Uterus (tissue), 4 donors: ENCODE data around the gene MAMDC2. TPM values are rescaled to one million over a fixed set of nuclear protein-coding genes. Genes with fewer than 3 reads are reported as not detected.
A peak's percentile ranks its signal among the peaks of the same experiment; 100 is the strongest.

Experiments
- DNase-seq, 2 donors: peaks; one replicate each; pipeline ENCODE4 v3.0.0-alpha.2; 2019 to 2020
- H3K27ac ChIP-seq, 2 donors: fragments of 200-600 bp; sonication (generic); 1 replicate in 1 of 2; 2 replicates in 1 of 2; pipeline ENCODE4 v1.5.1; 2016 to 2018
- H3K27me3 ChIP-seq, 2 donors: fragments of 200-600 bp; sonication (generic); one replicate each; pipeline ENCODE4 v1.5.1; 2018 to 2019; ENCODE audit warnings: control low read depth in 1 of 2
- H3K36me3 ChIP-seq, 2 donors: fragments of 200-600 bp; sonication (generic); one replicate each; pipeline ENCODE4 v1.5.1; 2019; ENCODE audit warnings: control low read depth in 1 of 2
- H3K4me1 ChIP-seq, 2 donors: fragments of 200-600 bp; sonication (generic); one replicate each; pipeline ENCODE4 v1.5.1; 2018 to 2019; ENCODE audit warnings: control low read depth in 1 of 2
- H3K4me3 ChIP-seq, 2 donors: fragments of 200-600 bp; sonication (generic); 1 replicate in 1 of 2; 2 replicates in 1 of 2; pipeline ENCODE4 v1.5.1; 2018 to 2019; ENCODE audit warnings: mild to moderate bottlenecking in 1 of 2
- H3K9me3 ChIP-seq, 2 donors: fragments of 200-600 bp; sonication (generic); one replicate each; pipeline ENCODE4 v1.5.1; 2019; ENCODE audit warnings: control low read depth in 1 of 2
- CTCF ChIP-seq, 4 experiments: fragments of 200-600 bp in 2 of 4; fragments of 450-650 bp in 2 of 4; sonication (generic) in 2 of 4; IDR thresholded peaks; one replicate each; pipeline ENCODE4 v1.5.1; 2016 to 2019; ENCODE audit warnings: antibody characterized with exemption in 4 of 4, mild to moderate bottlenecking in 2 of 4, moderate library complexity in 1 of 4
- POLR2A ChIP-seq, 2 donors: fragments of 450-650 bp; IDR thresholded peaks; one replicate each; pipeline ENCODE4 v1.6.1; 2016; ENCODE audit warnings: antibody characterized with exemption in 2 of 2, mild to moderate bottlenecking in 1 of 2, moderate library complexity in 1 of 2
- intact Hi-C: fragments of 100-400 bp; cut with DNase I; formaldehyde crosslinking; loops from one replicate; pipeline ENCODE4 v1.15.1; 2023; ENCODE audit warnings: low total_unique reads
- total RNA-seq, 4 donors: library from RNA; depleted of rRNA in 3 of 4; stranded (reverse); fragments of >200 nt in 3 of 4; gene quantifications; one replicate each; pipeline versions ENCODE4 v1.1.0 to v1.2.4, GENCODE V29; 2014 to 2023
- donor health status: DM: yes; HTN: yes; CAD: no.

MAMDC2 gene
- total RNA-seq, 4 donors from 2014 or later, result 42.7 to 204 (median 138) TPM

GRCh38 chr9:70049672-70050271, 6.1 kb downstream of the MAMDC2 start:
- peaks cover 26 to 40% of the 10 kb centered on the region in 2 donors for H3K4me1 ChIP-seq

GRCh38 chr9:70052768-70053167, 9.1 kb downstream of the MAMDC2 start:
- Histone ChIP-seq H3K36me3 (no peaks in the 10 kb centered on the region), H3K27ac (peak overlapping the region; percentile 94 to 99), H3K4me1 (peaks cover 24 to 41% of the 10 kb centered on the region in 2 donors), H3K27me3 (no peaks in the 10 kb centered on the region), H3K4me3 (no peak overlapping the region), H3K9me3 (no peaks in the 10 kb centered on the region)
- intact Hi-C loops, result no loop called here
- TF ChIP-seq POLR2A (IDR thresholded peaks at IDR 0.05) (no peak), CTCF (IDR thresholded peaks at IDR 0.05) (no peak)
- no peak for DNase-seq

More at GRCh38 chr9:70049672-70050271, 6.1 kb downstream of the MAMDC2 start:
- peak; percentile 94 to 98 for DNase-seq
- no peaks in the 10 kb centered on the region for H3K27me3 ChIP-seq
- TF ChIP-seq CTCF (IDR thresholded peaks at IDR 0.05), result no peak
- TF ChIP-seq POLR2A (IDR thresholded peaks at IDR 0.05), result peak; percentile 51 to 74
- H3K27ac ChIP-seq, result peak overlapping the region; percentile 94 to 99
- no peaks in the 10 kb centered on the region for H3K36me3 ChIP-seq
- intact Hi-C loops, result no loop called here
- no peak overlapping the region for H3K4me3 ChIP-seq
- H3K9me3 ChIP-seq, result no peaks in the 10 kb centered on the region

- H3K4me1 ChIP-seq, result peaks cover 13 to 39% of the 10 kb centered on the region in 2 donors
- peak overlapping the region; percentile 94 to 99 for H3K27ac ChIP-seq
- no peak for DNase-seq
Observed at GRCh38 chr9:70053864-70054263, 10.2 kb downstream of the MAMDC2 start.

GRCh38 chr9:70054521-70054920, 10.9 kb downstream of the MAMDC2 start:
- intact Hi-C loops, result no loop called here
- DNase-seq, result no peak

More at GRCh38 chr9:70053864-70054263, 10.2 kb downstream of the MAMDC2 start:
- Histone ChIP-seq H3K36me3 (no peaks in the 10 kb centered on the region), H3K9me3 (no peaks in the 10 kb centered on the region), H3K4me3 (no peak overlapping the region), H3K27me3 (no peaks in the 10 kb centered on the region)
- intact Hi-C loops, result no loop called here
- TF ChIP-seq CTCF (IDR thresholded peaks at IDR 0.05), result no peak
- no peak for TF ChIP-seq POLR2A (IDR thresholded peaks at IDR 0.05)

More at GRCh38 chr9:70054521-70054920, 10.9 kb downstream of the MAMDC2 start:
- no peak for TF ChIP-seq CTCF (IDR thresholded peaks at IDR 0.05)
- TF ChIP-seq POLR2A (IDR thresholded peaks at IDR 0.05), result no peak
- peaks cover 10 to 33% of the 10 kb centered on the region in 2 donors for H3K4me1 ChIP-seq
- peak overlapping the region; percentile 94 to 99 for H3K27ac ChIP-seq
- no peaks in the 10 kb centered on the region for H3K9me3 ChIP-seq
- no peaks in the 10 kb centered on the region for H3K36me3 ChIP-seq
- H3K4me3 ChIP-seq, result no peak overlapping the region
- H3K27me3 ChIP-seq, result no peaks in the 10 kb centered on the region
